Vagina (tissue), 2 donors: ENCODE results near the gene GRAMD4. TPM values are rescaled to one million over a fixed set of nuclear protein-coding genes. Genes with fewer than 3 reads are reported as not detected.

ENCODE experiments used
- DNase-seq, 2 donors: peaks; one replicate each; pipeline ENCODE4 v3.0.0-alpha.2; 2017; ENCODE audit errors: extremely low spot score in 2 of 2
- H3K27ac ChIP-seq: fragments of 200-600 bp; sonication (generic); one replicate; pipeline ENCODE4 v1.5.1; 2019
- H3K27me3 ChIP-seq: fragments of 200-600 bp; sonication (generic); one replicate; pipeline ENCODE4 v1.5.1; 2019
- H3K36me3 ChIP-seq, 2 donors: fragments of 200-600 bp; sonication (generic); one replicate each; pipeline ENCODE4 v1.5.1; 2017 to 2019
- H3K4me1 ChIP-seq: fragments of 200-600 bp; sonication (generic); one replicate; pipeline ENCODE4 v1.5.1; 2019
- H3K4me3 ChIP-seq, 2 donors: fragments of 200-600 bp; sonication (generic); 1 replicate in 1 of 2; 2 replicates in 1 of 2; pipeline ENCODE4 v1.5.1; 2016 to 2019
- H3K9me3 ChIP-seq: fragments of 200-600 bp; sonication (generic); one replicate; pipeline ENCODE4 v1.5.1; 2019
- POLR2A ChIP-seq, 2 donors: fragments of 450-650 bp; IDR thresholded peaks; one replicate each; pipeline ENCODE4 v1.6.1; 2017; ENCODE audit warnings: antibody characterized with exemption in 2 of 2, mild to moderate bottlenecking in 2 of 2, moderate library complexity in 2 of 2
- POLR2AphosphoS5 ChIP-seq, 2 donors: sonication (generic); formaldehyde crosslinking; IDR thresholded peaks; one replicate each; pipeline ENCODE4 v1.9.0; 2017; ENCODE audit warnings: antibody characterized with exemption in 2 of 2, mild to moderate bottlenecking in 2 of 2, low read depth in 1 of 2; ENCODE audit not compliant: insufficient read depth in 1 of 2
- intact Hi-C: fragments of 100-400 bp; cut with DNase I; formaldehyde crosslinking; loops from one replicate; pipeline ENCODE4 v1.15.1; 2023
- total RNA-seq: library from RNA; depleted of rRNA; stranded (reverse); fragments of >200 nt; gene quantifications from one replicate; pipeline ENCODE4 v1.2.3, GENCODE V29; 2016
- TF ChIP-seq, protein P1 (sequence below), 3 experiments: fragments of 450-650 bp in 2 of 3; fragments of 200-600 bp in 1 of 3; sonication (generic) in 1 of 3; IDR thresholded peaks; one replicate each; pipeline ENCODE4 v1.5.1; 2017 to 2019; ENCODE audit warnings: antibody characterized with exemption in 3 of 3, mild to moderate bottlenecking in 2 of 3, moderate library complexity in 2 of 3

The GRAMD4 gene
- total RNA-seq, 1 donor from 2014 or later = 28.7 TPM

DNA sequence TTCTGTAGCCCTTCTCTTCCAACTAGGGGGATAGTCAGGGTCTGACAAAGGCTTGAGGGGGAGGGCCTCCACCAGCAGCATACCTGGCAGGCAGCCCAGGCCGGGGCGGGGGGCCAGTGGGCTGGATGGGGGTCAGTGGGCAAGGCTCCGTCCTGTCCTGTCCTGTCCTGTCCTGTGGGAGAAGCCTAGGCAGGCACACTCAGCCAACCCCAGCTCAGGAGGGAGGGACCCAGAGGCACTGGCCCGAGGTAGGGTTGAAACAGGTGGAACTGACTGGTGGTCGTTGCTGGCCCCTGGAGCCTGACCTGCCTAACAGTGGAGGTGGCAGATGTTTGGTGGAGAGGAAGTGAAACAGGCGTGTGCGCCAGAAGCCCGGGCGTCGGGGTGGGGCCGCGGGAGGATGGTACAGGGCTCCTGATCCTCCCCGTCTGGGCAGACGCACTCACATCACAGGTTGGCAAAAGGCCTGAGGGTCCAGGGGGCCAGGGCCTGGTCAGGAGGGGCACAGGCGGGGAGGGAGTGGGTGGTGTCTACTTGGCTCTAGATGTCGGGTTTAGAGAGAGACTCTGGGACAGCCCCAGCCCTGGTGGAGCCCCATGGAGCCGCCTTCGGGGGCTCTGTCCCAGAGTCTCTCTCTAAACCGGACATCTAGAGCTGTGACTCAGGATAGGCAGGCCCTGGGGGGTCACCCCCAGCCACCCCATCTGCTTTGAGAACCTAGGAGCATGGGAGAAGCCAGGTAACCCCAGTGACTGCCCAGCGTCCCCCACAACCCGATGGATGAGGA lies 32.5 kb upstream of the GRAMD4 start:
- Histone ChIP-seq H3K4me1 (peaks cover 49% of the 10 kb centered on the region), H3K36me3 (no peaks in the 10 kb centered on the region), H3K9me3 (no peaks in the 10 kb centered on the region), H3K27me3 (no peaks in the 10 kb centered on the region), H3K27ac (no peak overlapping the region), H3K4me3 (no peak overlapping the region)
- no peak for TF ChIP-seq POLR2AphosphoS5 (IDR thresholded peaks at IDR 0.05; ENCODE audit: insufficient read depth in 1 of 2, low read depth in 1 of 2)
- intact Hi-C loops = no loop called here
- DNase-seq = no peak

DNA sequence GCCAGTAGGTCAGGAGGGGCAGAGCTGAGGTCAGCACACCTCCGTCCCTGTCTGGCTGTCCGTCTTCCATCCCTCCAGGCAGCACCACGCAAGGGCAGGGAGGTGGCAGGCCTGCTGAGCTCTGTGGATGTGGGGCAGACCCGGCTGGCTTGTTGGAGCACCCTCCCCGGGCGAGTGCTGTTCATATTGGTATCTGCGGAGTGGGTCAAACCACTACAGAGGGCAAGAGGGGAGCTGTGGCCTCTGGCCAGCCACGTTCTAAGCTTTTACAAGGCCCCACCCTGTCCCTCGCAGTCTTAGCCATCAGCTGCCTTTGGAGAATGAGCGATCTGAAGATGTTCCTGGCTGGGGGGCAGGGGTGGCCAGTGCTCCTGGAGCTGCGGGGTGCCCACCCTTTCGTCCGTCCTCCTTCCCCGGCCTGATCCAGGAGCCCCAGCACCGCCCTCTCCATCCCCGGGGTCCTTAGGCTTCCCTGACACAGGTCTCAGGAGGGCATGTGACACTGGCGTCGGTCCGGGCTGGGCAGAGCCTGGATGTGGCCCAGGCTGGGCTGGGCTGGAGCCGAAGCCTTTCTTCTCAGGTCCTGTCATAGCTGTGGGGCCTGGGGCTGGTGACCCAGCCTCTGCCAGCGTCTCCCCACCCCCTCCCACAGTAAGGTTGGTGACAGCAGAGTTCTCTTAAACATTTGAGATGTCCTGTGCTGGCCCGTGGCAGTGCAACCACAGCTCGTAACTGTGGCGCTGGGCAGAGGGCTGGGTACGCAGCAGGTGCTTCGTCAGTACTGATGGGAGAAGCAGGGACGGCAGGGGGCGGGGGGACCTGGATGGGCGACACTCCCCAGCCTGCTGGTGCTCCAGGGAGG lies 31.7 kb upstream of the GRAMD4 start:
- Histone ChIP-seq H3K4me3 (no peak overlapping the region), H3K27ac (no peak overlapping the region), H3K27me3 (no peaks in the 10 kb centered on the region), H3K9me3 (no peaks in the 10 kb centered on the region), H3K36me3 (no peaks in the 10 kb centered on the region), H3K4me1 (peaks cover 49% of the 10 kb centered on the region)
- intact Hi-C loops = no loop called here
- TF ChIP-seq POLR2AphosphoS5 (IDR thresholded peaks at IDR 0.05; ENCODE audit: insufficient read depth in 1 of 2, low read depth in 1 of 2) = no peak
- TF ChIP-seq POLR2A (IDR thresholded peaks at IDR 0.05) = no peak
- no peak for DNase-seq

DNA sequence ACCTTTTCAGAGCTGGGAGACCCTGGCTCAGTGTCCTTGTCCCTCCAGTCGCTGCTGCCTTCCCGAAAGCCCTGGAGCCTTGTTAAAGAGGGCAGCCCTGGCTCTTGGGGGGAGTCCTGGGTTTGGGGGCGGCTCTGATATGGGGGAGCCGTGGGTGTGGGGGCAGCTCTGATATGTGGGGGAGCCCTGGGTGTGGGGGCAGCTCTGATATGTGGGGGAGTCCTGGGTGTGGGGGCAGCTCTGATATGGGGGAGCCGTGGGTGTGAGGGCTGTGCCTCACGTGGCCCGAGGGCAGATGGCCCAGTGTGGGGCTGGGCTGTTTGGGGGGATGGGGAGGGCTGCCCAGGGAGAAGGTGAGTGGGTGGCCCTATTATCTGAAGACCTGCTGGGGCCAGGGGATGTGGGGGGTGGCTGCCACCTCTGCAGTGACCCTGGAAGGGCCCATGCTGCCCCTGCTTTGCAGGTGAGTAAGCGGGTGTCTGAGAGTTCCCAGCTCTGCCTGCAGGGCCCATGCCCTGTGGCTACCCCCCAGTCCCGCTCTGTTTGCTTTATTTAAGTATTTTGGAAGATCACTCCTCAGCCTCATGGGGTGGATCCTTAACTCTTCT lies 30.9 kb upstream of the GRAMD4 start:
- Histone ChIP-seq H3K4me1 (peaks cover 48% of the 10 kb centered on the region), H3K4me3 (no peak overlapping the region), H3K27ac (no peak overlapping the region), H3K9me3 (no peaks in the 10 kb centered on the region), H3K27me3 (no peaks in the 10 kb centered on the region), H3K36me3 (no peaks in the 10 kb centered on the region)
- TF ChIP-seq POLR2AphosphoS5 (IDR thresholded peaks at IDR 0.05; ENCODE audit: insufficient read depth in 1 of 2, low read depth in 1 of 2) = no peak
- no peak for TF ChIP-seq POLR2A (IDR thresholded peaks at IDR 0.05)
- TF ChIP-seq, protein P1, sequence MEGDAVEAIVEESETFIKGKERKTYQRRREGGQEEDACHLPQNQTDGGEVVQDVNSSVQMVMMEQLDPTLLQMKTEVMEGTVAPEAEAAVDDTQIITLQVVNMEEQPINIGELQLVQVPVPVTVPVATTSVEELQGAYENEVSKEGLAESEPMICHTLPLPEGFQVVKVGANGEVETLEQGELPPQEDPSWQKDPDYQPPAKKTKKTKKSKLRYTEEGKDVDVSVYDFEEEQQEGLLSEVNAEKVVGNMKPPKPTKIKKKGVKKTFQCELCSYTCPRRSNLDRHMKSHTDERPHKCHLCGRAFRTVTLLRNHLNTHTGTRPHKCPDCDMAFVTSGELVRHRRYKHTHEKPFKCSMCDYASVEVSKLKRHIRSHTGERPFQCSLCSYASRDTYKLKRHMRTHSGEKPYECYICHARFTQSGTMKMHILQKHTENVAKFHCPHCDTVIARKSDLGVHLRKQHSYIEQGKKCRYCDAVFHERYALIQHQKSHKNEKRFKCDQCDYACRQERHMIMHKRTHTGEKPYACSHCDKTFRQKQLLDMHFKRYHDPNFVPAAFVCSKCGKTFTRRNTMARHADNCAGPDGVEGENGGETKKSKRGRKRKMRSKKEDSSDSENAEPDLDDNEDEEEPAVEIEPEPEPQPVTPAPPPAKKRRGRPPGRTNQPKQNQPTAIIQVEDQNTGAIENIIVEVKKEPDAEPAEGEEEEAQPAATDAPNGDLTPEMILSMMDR (IDR thresholded peaks at IDR 0.05) = no peak
- intact Hi-C loops = no loop called here
- no peak for DNase-seq

DNA sequence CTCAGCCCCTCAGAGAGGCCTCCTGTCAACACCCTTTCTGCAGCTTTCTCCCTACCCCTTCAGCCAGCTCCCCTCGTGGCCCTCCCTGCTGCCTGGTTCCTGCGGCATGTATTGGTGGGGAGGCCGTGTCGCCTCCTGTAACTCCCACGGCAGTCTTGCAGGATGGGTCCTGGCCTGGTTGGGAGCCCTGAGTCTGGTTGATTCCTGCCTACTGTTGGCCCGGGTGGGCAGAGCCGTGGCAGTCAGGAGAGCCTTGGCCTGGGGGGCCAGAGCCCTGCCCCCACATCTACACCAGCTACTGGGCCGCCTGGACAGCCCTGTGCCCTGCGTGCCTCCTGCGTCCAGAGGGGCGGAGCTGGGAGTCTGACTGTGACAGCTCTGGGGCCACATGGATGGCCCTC lies 30.3 kb upstream of the GRAMD4 start:
- H3K36me3 ChIP-seq = no peaks in the 10 kb centered on the region
- no peak for TF ChIP-seq POLR2A (IDR thresholded peaks at IDR 0.05)
- TF ChIP-seq, protein P1 (IDR thresholded peaks at IDR 0.05) = no peak
- TF ChIP-seq POLR2AphosphoS5 (IDR thresholded peaks at IDR 0.05; ENCODE audit: insufficient read depth in 1 of 2, low read depth in 1 of 2) = no peak
- intact Hi-C loops = no loop called here
- H3K4me3 ChIP-seq = no peak overlapping the region
- no peak overlapping the region for H3K27ac ChIP-seq
- DNase-seq = no peak
- H3K27me3 ChIP-seq = no peaks in the 10 kb centered on the region
- no peaks in the 10 kb centered on the region for H3K9me3 ChIP-seq
- H3K4me1 ChIP-seq = peaks cover 45% of the 10 kb centered on the region

DNA sequence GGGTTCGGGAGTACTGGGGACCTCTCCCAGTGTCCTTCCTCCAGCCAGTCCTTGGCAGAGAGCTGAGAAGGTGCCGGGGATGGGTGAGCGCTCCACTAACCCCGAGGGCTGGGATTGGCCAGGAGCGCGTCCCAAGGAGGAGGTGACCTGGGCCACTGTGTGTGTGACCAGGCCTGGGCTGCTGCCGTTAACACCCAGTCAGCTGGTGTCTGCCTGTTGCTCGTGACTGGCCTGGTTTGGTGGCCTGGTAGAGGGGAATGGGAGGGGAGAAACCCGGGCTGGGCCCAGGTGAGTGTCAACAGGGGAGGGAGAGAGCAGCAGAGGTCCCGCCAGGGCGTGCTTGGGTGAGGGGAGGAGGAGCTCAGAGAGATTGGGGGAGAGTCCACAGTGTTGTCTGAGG lies 29.9 kb upstream of the GRAMD4 start:
- no peak for DNase-seq
- Histone ChIP-seq H3K9me3 (no peaks in the 10 kb centered on the region), H3K4me1 (peaks cover 45% of the 10 kb centered on the region), H3K36me3 (no peaks in the 10 kb centered on the region), H3K4me3 (no peak overlapping the region), H3K27me3 (no peaks in the 10 kb centered on the region), H3K27ac (no peak overlapping the region)
- TF ChIP-seq POLR2A (IDR thresholded peaks at IDR 0.05) (no peak), POLR2AphosphoS5 (IDR thresholded peaks at IDR 0.05; ENCODE audit: insufficient read depth in 1 of 2, low read depth in 1 of 2) (no peak)
- TF ChIP-seq, protein P1 (IDR thresholded peaks at IDR 0.05) = no peak
- intact Hi-C loops = no loop called here
